Measurements from ENCODE around the gene NAALAD2.
"Not testable (repeated sequence)": the region's sequence is repeated elsewhere in the genome, so short reads cannot be mapped to it uniquely, and the experiment has no call there.

Gene NAALAD2

GRCh38 chr11:90134478-90135003 is at the start of gene NAALAD2:
TSS of gene NAALAD2 (plus strand) at chr11:90134663. CDS start at chr11:90134759, 96 bp downstream.
- Mint-ChIP-seq H3K27ac (no peak within 1 kb of the TSS), H3K27me3 (peaks cover 64% of the 10 kb centered on the region), H3K4me3 (peak within 1 kb of the TSS; percentile 52 to 59), H3K4me1 (peaks cover 16% of the 10 kb centered on the region), H3K9me3 (peaks cover 0 to 3% of the 10 kb centered on the region in 2 donors)
- ATAC-seq = peak; percentile 48
- peak in 1 of 2 donors; percentile 0 for DNase-seq

GRCh38 chr11:90085650-90086049 is 48.8 kb upstream of the NAALAD2 start, which contains the start of gene UBTFL1:
TSS of gene UBTFL1 (plus strand) at chr11:90085950. CDS start at chr11:90085950, 0 bp downstream.
- DNase-seq, H3K4me3 Mint-ChIP-seq, H3K9me3 Mint-ChIP-seq, H3K27ac Mint-ChIP-seq, H3K27me3 Mint-ChIP-seq, ATAC-seq, H3K4me1 Mint-ChIP-seq: not testable (repeated sequence)

DNA sequence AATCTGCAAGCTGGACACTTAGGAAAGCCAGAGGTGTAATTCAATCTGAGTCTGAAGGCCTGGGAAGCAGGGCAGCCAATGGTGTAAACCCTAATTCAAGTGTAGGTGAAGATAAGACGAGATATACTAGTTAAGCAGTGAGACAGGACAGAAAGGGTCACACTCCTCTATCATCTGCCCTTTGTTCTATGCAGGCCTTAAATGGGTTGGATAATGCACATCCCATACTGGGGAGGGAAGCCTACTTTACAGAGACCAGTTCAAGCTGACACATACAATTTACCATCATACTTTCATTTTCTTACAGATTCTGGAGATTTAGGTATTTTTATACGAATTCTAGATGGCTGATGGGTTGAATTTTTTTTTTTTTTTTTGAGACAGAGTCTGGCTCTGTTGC is 45.7 kb upstream of the NAALAD2 start:
- not testable (repeated sequence) for H3K4me1 Mint-ChIP-seq, H3K27ac Mint-ChIP-seq, ATAC-seq, H3K9me3 Mint-ChIP-seq, H3K4me3 Mint-ChIP-seq, DNase-seq, H3K27me3 Mint-ChIP-seq

DNA sequence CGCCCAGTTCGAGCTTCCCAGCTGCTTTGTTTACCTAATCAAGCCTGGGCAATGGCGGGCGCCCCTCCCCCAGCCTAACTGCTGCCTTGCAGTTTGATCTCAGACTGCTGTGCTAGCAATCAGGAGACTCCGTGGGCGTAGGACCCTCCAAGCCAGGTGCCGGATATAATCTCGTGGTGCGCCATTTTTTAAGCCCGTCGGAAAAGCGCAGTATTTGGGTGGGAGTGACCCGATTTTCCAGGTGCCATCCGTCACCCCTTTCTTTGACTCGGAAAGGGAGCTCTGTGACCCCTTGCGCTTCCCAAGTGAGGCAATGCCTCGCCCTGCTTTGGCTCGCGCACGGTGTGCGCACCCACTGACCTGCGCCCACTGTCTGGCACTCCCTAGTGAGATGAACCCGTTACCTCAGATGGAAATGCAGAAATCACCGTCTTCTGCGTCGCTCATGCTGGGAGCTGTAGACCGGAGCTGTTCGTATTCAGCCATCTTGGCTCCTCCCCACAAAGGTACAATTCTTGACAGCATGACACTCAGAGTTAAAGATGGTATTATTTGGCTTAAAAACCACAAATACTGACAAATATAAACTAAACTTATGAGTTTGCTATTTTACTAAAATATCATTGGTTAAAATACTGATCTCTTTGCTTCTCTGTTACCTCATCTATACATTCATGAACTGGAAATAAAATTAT is 39.1 kb upstream of the NAALAD2 start:
- H3K27ac Mint-ChIP-seq, ATAC-seq, H3K9me3 Mint-ChIP-seq, H3K4me1 Mint-ChIP-seq, H3K4me3 Mint-ChIP-seq, H3K27me3 Mint-ChIP-seq, DNase-seq: not testable (repeated sequence)

- not testable (repeated sequence) for ATAC-seq, H3K4me1 Mint-ChIP-seq, H3K9me3 Mint-ChIP-seq, H3K27me3 Mint-ChIP-seq, H3K4me3 Mint-ChIP-seq, H3K27ac Mint-ChIP-seq, DNase-seq
Observed at GRCh38 chr11:90098261-90098660, 36.2 kb upstream of the NAALAD2 start.

GRCh38 chr11:90100431-90100830 is 34.0 kb upstream of the NAALAD2 start:
- no peaks in the 10 kb centered on the region for H3K4me1 Mint-ChIP-seq
- H3K27me3 Mint-ChIP-seq = no peaks in the 10 kb centered on the region
- H3K4me3 Mint-ChIP-seq = no peak overlapping the region
- DNase-seq (no peak), ATAC-seq (no peak)
- no peaks in the 10 kb centered on the region for H3K9me3 Mint-ChIP-seq
- H3K27ac Mint-ChIP-seq = peak overlapping the region in 1 of 2 donors; percentile 83

- Mint-ChIP-seq H3K4me1 (no peaks in the 10 kb centered on the region), H3K27me3 (peaks cover 20% of the 10 kb centered on the region), H3K9me3 (no peaks in the 10 kb centered on the region), H3K27ac (no peak overlapping the region), H3K4me3 (no peak overlapping the region)
- ATAC-seq (no peak), DNase-seq (no peak)
Observed at GRCh38 chr11:90113541-90113940, 20.9 kb upstream of the NAALAD2 start.

DNA sequence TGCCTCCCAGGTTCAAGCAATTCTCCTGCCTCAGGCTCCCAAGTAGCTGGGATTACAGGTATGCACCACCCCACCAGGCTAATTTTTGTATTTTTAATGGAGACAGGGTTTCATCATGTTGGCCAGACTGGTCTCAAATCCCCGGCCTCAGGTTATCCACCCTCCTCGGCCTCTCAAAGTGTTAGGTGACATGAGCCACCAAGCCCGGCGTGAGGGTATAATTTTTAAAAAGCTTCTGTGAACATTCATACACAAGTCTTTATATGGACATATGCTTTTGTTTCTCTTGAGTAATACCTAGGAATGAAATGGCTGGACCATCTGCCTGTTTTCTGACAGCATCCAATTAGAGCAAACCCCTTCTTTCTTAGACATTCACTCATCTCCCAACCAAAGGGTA is 14.3 kb upstream of the NAALAD2 start:
- Mint-ChIP-seq H3K9me3 (no peaks in the 10 kb centered on the region), H3K27ac (no peak overlapping the region), H3K27me3 (no peaks in the 10 kb centered on the region), H3K4me1 (no peaks in the 10 kb centered on the region), H3K4me3 (no peak overlapping the region)
- ATAC-seq (no peak), DNase-seq (no peak)

- Mint-ChIP-seq H3K4me3 (no peak overlapping the region), H3K4me1 (no peaks in the 10 kb centered on the region), H3K9me3 (no peaks in the 10 kb centered on the region), H3K27me3 (peaks cover 10% of the 10 kb centered on the region), H3K27ac (no peak overlapping the region)
- ATAC-seq = no peak
- DNase-seq = no peak
Observed at GRCh38 chr11:90124371-90124770, 10.1 kb upstream of the NAALAD2 start.

- no peak for ATAC-seq
Observed at GRCh38 chr11:90124946-90125345, 9.5 kb upstream of the NAALAD2 start.

DNA sequence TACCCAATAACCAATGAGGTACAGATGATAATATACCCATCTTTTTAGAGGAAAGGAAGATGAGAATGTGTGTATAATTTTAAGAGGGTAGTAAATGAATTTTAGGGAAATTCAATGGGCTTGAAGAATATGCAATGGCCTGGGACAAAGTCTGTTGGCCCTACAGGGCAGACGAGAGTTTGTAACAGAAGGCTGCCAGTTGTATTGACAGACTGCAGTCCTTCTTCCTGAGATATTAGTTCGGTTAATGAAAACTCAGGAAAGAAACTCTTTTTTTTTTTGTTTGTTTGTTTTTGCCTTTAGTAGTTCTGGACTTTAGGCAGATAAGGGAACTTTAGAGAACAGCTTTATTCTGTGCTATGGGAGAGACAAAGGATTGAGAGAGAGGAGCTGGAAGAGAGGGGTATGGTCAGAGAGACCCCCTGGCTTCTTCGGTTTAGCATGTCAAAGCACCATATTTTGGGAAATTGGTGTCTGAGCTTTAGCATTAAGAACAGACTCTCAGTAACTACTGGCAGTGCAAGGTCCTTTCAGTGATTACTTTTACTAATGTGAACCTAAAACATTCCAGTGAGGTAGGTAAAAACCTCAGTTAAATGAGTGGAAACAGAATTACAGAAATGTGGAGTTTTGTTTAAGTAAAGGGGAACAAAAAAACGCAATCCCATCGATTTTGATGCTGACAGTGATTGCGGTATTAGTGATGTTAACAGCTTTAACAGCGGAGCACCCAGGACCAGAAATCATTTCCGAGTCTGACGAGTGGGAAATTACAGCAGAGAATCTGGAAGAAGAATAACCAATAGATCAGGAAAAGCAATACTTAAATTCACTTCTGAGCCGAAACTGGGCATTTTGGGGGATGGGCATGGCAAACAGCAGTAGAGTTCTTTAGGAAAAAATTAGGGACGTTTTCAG is 644 bp upstream of the NAALAD2 start:
- no peak for ATAC-seq
- peak overlapping the region; percentile 52 to 59 for H3K4me3 Mint-ChIP-seq
- no peak overlapping the region for H3K27ac Mint-ChIP-seq
- H3K9me3 Mint-ChIP-seq = no peaks in the 10 kb centered on the region
- DNase-seq = no peak
- H3K4me1 Mint-ChIP-seq = peaks cover 16% of the 10 kb centered on the region
- peaks cover 60% of the 10 kb centered on the region for H3K27me3 Mint-ChIP-seq

More at GRCh38 chr11:90124946-90125345, 9.5 kb upstream of the NAALAD2 start:
- Mint-ChIP-seq H3K27ac (no peak overlapping the region), H3K4me1 (no peaks in the 10 kb centered on the region), H3K27me3 (peaks cover 16% of the 10 kb centered on the region), H3K4me3 (no peak overlapping the region), H3K9me3 (no peaks in the 10 kb centered on the region)
- no peak for DNase-seq

DNA sequence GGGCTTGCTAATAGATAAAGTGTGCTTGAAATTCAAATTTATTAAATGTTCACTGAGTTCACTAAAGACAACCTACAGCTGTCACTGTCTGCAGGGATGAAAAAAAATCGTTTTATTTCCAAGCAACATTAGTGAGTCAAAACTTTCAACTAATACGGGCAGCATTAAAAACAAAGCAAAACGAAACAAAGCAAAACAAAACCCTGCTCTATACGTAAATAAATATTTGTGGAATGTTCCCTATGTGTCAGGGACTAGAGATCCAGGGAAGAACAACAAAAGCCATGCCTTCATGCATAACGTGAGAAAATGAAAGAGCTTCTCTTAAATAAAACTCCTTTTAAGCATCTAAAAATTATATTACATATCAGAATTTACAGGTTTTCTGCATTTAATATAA is 553 bp downstream of the NAALAD2 start:
- H3K4me3 Mint-ChIP-seq = peak overlapping the region; percentile 52 to 59
- peaks cover 0 to 5% of the 10 kb centered on the region in 2 donors for H3K9me3 Mint-ChIP-seq
- H3K4me1 Mint-ChIP-seq = peaks cover 16% of the 10 kb centered on the region
- DNase-seq = no peak
- H3K27me3 Mint-ChIP-seq = peaks cover 62% of the 10 kb centered on the region
- H3K27ac Mint-ChIP-seq = no peak overlapping the region
- no peak for ATAC-seq

GRCh38 chr11:90148900-90149299 is 14.4 kb downstream of the NAALAD2 start:
- Mint-ChIP-seq H3K27me3 (peaks cover 32% of the 10 kb centered on the region), H3K9me3 (no peaks in the 10 kb centered on the region), H3K27ac (no peak overlapping the region), H3K4me1 (no peaks in the 10 kb centered on the region), H3K4me3 (no peak overlapping the region)
- ATAC-seq = no peak
- DNase-seq = no peak

DNA sequence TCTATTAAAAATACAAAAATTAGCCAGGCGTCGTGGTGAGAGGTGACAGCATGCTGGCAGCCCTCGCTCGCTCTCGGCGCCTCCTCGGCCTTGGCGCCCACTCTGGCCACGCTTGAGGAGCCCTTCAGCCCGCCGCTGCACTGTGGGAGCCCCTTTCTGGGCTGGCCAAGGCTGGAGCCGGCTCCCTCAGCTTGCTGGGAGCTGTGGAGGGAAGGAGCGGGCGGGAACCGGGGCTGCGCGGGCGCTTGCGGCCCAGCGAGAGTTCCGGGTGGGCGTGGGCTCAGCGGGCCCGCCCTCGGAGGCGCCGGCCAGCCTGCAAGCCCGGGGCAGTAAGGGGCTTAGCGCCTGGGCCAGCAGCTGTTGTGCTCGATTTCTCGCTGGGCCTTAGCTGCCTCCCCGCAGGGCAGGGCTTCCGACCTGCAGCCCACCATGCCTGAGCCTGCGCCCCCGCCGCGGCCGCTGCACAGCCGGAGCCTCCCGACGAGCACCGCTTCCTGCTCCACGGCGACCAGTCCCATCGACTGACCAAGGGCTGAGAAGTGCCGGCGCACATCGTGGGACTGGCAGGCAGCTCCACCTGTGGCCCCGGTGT is 32.6 kb downstream of the NAALAD2 start:
- ATAC-seq, H3K9me3 Mint-ChIP-seq, H3K27ac Mint-ChIP-seq, H3K4me1 Mint-ChIP-seq, DNase-seq, H3K4me3 Mint-ChIP-seq: not testable (repeated sequence)
- H3K27me3 Mint-ChIP-seq = peaks cover 16% of the 10 kb centered on the region

DNA sequence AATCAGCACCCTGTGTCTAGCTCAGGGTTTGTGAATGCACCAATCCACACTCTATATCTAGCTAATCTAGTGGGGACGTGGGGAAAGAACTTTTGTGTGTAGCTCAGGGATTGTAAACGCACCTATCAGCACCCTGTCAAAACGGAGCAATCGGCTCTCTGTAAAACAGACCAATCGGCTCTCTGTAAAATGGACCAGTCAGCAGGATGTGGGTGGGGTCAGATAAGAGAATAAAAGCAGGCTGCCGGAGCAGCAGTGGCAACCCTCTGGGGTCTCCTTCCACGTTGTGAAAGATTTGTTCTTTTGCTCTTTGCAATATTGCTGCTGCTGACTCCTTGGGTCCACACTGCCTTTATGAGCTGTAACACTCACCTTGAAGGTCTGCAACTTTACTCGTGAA is 33.2 kb downstream of the NAALAD2 start:
- not testable (repeated sequence) for ATAC-seq, DNase-seq, H3K27ac Mint-ChIP-seq, H3K4me1 Mint-ChIP-seq, H3K9me3 Mint-ChIP-seq, H3K4me3 Mint-ChIP-seq
- peaks cover 17% of the 10 kb centered on the region for H3K27me3 Mint-ChIP-seq
